Fibroblast of skin of left biceps (primary cell): ENCODE data around the gene TIMM50.
A peak's percentile ranks its signal among the peaks of the same experiment; 100 is the strongest.

Experiments
- DNase-seq, 2 experiments: peaks; one replicate each; pipeline ENCODE4 v3.0.0-alpha.2; 2013; ENCODE audit warnings: low read depth in 2 of 2

The TIMM50 gene

DNA sequence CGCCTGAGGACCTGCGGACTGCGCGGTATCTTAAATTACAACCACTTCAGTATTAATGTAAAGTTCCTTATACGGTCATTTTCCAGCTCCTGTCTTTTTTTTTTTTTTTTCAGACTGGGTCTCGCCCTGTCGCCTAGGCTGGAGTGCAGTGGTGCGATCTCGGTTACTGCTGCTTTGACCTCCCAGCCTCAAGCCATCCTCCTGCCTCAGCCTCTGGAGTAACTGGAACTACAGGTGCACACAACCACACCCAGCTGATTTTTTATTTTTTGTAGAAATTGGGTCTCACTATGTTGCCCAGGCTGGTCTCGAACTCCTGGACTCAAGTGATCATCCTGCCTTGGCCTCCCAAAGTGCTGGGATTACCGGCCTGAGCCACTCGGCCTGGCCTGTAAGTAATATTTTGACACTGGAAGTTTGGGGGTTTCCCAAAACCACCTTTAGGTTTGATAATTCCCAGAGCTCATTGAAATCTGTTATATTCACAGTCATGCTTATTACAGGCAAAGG is 52.4 kb downstream of the TIMM50 start:
- DNase-seq = no peak

GRCh38 chr19:39533791-39534190 is 53.2 kb downstream of the TIMM50 start:
- no peak for DNase-seq

DNA sequence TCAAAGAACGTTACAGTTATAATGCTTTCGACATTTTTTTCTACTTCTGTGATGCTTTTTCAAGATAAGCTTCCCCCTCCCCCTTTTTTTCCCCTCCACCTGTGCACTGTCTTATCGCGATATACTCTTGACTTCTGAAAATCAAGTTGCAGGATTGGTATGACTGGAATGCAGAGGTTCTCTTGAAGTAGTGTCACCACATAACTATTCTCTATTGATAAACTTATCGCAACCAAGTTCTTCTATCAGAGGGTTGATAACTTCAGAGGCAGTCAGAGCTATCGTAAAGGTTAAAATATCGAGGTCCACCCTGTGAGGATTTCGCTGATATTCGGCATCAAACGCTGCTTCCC is 58.5 kb downstream of the TIMM50 start:
- DNase-seq = peak in 1 of 2 experiments; percentile 4

DNA sequence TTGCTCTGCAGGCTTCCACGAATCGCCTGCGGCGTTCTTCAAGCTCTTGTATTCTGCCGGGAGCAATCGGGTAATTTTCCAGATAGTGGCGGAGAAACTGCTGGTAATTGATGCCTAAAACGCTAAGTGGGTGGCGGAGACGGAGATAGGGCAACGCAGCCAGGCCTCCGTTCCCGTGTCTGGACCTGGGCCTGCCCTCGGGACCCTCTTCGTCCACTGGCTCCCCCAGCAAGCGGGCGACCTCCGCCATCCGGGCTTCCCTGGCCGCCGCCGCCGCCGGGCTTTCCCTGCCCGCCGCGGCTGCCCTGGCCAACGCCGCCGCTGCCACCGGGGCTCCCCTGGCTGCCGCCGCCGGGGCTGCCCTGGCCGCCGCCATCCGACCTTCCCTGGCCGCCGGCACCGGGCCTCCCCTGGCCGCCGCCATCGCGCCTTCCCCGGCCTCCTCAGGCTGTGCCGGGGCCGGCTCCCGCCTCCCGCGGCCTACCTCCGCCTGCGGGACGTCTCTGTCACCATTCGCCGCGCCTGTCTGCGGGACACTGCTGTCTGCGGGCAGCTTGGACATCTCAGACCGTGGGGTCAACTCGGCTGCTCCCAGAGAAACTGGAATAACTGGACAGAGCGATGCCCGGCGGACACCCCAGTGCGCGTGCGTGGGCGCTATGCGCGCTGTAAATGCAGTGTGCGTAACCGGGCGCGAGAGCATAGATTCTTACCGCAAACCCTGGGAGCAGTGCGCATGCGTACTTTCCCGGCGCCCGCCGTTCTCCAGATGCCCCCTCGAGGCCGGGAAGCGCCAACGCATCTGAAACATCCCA is 59.1 kb downstream of the TIMM50 start, which contains the start of gene EID2:
Gene EID2, minus strand, starts transcription at position 644 of the 815 bp plus-strand sequence. Its CDS starts 82 bp downstream, at position 562.
- peak; percentile 74 to 76 for DNase-seq

- DNase-seq = no peak
Observed at GRCh38 chr19:39540333-39540673, 59.7 kb downstream of the TIMM50 start.
